ENCODE results near the gene NUP107.
"Not testable (repeated sequence)": the region's sequence is repeated elsewhere in the genome, so short reads cannot be mapped to it uniquely, and the experiment has no call there.

NUP107 gene

GRCh38 chr12:68686595-68687521 is at the start of gene NUP107:
Gene NUP107 (plus strand): TSS chr12:68686978. CDS start chr12:68687066, 88 bp downstream.
- peak; percentile 97 for DNase-seq (ENCODE audit: low read depth, low spot score)

- DNase-seq (ENCODE audit: low read depth, low spot score), result not testable (repeated sequence)
These were observed 49.3 kb upstream of the NUP107 start for GRCh38 chr12:68637439-68637838.

DNA sequence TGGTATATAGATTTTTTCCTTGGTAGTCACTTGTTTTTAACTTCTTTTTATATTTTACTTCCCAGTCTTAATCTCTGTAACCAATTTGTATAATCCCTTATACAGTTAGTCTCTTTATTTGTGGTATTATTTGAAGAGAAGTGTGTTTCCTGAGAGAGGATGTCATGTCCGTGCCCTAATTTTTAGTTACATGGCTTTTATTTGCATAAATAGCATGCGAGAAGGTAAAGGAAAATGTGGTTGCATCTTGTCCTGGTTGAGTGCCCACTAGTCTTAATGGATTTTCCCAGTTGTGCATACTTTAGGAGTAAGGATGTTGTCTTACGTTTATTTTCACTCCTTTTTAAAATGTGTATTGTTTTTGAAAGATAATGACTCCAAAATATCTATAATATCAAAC is 48.6 kb upstream of the NUP107 start:
- DNase-seq (ENCODE audit: low read depth, low spot score), result no peak

DNA sequence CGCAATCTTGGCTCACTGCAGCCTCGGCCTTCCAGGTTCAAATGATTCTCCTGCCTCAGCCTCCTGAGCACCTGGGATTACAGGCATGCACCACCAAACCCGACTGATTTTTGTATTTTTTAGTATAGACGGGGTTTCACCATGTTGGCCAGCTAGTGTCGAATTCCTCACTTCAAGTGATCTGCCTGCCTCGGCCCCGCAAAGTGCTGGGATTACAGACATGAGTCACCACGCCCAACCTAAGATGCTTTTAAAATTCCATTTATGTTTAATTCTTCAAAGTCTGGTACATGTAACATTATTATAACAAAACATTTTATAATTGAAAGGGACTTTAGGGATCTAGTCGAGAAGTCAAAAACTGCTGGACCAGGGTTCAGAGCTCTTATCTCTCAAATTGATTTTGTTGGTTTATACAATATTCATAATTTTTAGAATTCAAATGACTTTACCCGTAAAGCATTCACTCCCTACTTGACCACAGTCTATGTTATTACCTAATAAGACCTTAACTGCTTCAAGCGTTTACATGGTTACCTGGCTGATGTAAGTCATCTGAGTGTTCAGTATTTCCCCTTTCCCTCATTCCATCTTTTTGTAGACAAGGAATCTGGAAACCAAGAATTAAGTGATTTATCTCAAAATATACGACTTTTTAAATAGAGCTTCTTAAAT is 47.9 kb upstream of the NUP107 start:
- DNase-seq (ENCODE audit: low read depth, low spot score), result no peak

GRCh38 chr12:68639396-68639767 is 47.4 kb upstream of the NUP107 start:
- no peak for DNase-seq (ENCODE audit: low read depth, low spot score)

- DNase-seq (ENCODE audit: low read depth, low spot score), result no peak
These were observed 45.6 kb upstream of the NUP107 start for GRCh38 chr12:68641138-68641537.

GRCh38 chr12:68646484-68646883 is 40.3 kb upstream of the NUP107 start:
- no peak for DNase-seq (ENCODE audit: low read depth, low spot score)

GRCh38 chr12:68647507-68647906 is 39.3 kb upstream of the NUP107 start:
- DNase-seq (ENCODE audit: low read depth, low spot score), result no peak

- DNase-seq (ENCODE audit: low read depth, low spot score), result no peak
These were observed 38.6 kb upstream of the NUP107 start for GRCh38 chr12:68648179-68648578.

DNA sequence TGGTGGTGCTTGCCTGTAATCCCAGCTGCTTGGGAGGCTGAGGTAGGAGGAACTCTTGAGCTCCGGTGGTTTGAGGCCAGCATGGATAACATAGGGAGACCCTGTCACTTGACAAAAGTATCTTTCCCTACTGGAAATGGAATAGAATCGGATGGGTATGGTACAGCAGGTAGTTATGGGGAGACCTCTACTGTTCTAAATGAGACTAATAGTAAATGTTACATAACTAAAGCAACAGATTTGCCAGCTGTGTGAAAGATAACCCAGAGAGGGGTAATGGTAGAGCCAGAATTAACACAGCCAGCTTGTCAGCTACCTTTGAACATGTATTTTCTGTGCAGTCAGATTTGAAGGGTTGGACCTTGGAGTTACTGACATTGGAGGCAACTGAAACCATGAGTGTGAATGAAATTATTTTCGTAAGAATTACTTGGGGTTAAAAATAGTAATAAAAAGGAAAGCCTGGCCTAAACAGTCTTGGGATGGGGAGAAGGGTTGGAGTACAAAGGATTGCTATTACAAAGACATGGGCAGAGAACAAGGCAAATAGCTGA is 21.7 kb upstream of the NUP107 start:
- DNase-seq (ENCODE audit: low read depth, low spot score), result no peak

DNA sequence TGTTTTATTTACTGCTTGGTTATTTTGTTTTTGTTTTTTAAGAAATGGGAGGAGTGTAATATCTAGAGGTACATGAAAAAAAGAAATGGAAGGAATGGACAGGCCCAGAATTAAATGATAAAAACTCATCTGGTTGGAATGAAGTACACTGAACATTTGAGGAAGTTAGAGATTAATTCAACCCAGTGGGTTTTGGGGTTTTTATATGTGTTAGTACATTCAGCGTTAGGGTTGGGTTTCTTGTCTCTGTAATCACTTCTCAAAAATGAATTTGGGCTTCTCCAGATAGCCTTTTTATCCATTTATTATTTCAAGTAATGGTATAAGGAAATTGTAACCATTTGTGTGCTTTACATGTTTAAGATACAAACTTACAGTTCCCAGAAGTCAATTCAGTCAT is 19.5 kb upstream of the NUP107 start:
- DNase-seq (ENCODE audit: low read depth, low spot score), result no peak

DNA sequence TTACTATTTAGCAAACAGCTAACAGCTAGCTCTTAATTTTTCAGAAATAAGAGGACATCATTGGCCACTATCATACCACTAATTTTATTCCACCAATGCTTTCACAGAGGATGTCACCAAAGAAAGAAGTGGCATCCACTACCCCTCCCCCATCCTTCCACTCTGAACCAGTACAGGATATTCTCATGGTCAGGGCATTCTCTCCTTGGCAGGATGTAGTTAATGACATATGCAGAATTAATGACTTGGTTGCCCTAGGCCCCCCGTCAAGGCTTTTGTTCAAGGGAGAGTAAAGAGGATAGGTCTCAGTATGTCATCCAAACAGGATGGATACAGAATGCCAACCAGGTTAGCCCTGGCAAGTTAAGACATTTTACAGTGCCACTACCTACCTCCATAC is 18.9 kb upstream of the NUP107 start:
- DNase-seq (ENCODE audit: low read depth, low spot score), result no peak

DNA sequence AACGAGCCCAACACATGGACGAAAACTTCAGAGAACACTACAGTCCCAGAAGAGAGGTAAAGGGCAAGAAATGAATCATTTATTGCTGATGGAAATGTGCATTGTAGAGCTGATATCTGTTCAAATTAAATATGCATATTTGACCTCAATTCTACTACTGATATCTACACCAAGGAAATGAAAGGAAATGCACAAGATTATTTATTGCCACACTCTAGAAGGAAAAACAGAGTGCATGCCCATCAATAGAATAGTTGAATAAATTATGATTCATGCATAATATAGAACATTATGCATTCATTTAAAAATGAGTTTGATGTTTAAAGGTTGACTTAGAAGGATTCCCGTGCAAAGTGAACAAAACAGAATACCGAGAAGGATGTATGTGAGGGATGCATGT is 15.6 kb upstream of the NUP107 start:
- DNase-seq (ENCODE audit: low read depth, low spot score), result no peak

- DNase-seq (ENCODE audit: low read depth, low spot score), result no peak
These were observed 13.0 kb upstream of the NUP107 start for GRCh38 chr12:68673788-68674187.

GRCh38 chr12:68674376-68674775 is 12.4 kb upstream of the NUP107 start:
- DNase-seq (ENCODE audit: low read depth, low spot score), result no peak

GRCh38 chr12:68675101-68675842 is 11.5 kb upstream of the NUP107 start:
- no peak for DNase-seq (ENCODE audit: low read depth, low spot score)

DNA sequence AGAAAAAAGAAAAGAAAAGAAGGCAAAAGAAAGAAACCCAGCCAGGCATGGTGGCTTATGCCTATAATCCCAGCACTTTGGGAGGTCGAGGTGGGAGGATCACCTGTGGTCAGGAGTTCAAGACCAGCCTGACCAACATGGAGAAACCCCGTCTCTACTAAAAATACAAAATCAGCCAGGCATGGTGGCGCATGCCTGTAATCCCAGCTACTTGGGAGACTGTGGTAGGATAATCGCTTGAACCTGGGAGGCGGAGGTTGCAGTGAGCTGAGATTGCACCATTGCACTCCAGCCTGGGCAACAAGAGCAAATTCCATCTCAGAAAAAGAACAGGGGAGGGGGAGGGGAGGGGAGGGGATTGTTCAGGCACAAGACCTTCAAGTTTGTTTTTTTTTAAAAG is 9.9 kb upstream of the NUP107 start:
- DNase-seq (ENCODE audit: low read depth, low spot score), result not testable (repeated sequence)

DNA sequence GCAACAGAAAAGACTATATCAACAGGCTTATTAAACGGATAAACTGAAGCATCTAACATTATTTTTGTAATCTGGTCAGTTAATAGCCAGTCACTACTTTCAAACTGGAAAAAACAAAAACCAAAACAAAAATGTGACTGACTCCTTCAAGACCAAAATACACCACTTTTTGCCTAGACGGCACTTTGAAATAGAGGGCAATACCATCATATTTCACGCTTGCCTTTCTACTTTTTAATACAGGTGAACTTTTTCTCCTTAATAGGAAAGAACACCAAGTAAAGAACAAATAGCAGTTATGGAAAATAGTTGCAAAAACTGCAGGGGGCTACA is 550 bp upstream of the NUP107 start:
- no peak for DNase-seq (ENCODE audit: low read depth, low spot score)

- no peak for DNase-seq (ENCODE audit: low read depth, low spot score)
These were observed 8.7 kb downstream of the NUP107 start for GRCh38 chr12:68695454-68695853.

- no peak for DNase-seq (ENCODE audit: low read depth, low spot score)
These were observed 12.7 kb downstream of the NUP107 start for GRCh38 chr12:68699486-68699885.

GRCh38 chr12:68727776-68728175 is 41.0 kb downstream of the NUP107 start:
- no peak for DNase-seq (ENCODE audit: low read depth, low spot score)

GRCh38 chr12:68733661-68734071 is 46.9 kb downstream of the NUP107 start:
- DNase-seq (ENCODE audit: low read depth, low spot score), result no peak
